Liver (tissue), 2 donors: Measurements from ENCODE around the gene ALG8.

Source experiments
- TF ChIP-seq, protein P1 (sequence below): fragments of 150-350 bp; IDR thresholded peaks from 2 replicates; pipeline ENCODE4 v1.5.1; 2017; ENCODE audit warnings: improper control_type of control experiment, low read depth, low read length; ENCODE audit not compliant: missing input control
- TF ChIP-seq, protein P2 (sequence below): IDR thresholded peaks from 2 replicates; pipeline ENCODE4 v1.6.1; 2016; ENCODE audit warnings: antibody characterized with exemption, mild to moderate bottlenecking
- donor health status: healthy.

DNA sequence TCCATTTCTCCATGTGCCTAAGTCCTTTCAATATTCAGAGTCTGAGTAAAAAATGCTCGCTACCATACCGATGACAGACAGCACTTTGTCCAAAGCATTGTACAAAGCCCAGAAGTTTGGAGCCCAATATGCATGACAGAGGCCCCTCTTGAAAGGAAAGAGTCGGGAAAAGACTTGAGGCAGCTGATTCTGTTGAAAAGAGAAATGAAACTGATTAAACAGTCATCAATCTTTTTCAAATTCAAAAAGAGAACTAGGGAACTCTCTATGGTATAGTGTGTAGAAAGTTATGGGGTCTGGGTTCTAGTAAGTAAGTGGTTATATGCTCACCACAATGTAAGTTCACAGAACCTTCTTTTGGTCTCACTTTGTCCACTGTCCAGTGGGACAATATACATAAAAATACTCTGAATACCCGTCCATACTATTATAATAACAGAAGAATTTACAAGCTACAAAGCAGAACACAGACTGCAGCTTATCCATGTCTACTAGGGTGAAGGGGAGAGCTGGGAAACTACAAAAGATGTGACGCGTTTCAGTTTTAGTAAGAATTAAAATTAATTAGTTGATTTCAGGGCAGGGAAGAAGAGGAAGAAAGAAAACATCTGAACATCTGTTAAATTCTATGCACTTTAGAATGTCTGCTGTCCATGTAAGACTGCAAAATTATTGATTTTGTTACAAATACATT lies 26.7 kb downstream of the ALG8 start:
- TF ChIP-seq, protein P1, sequence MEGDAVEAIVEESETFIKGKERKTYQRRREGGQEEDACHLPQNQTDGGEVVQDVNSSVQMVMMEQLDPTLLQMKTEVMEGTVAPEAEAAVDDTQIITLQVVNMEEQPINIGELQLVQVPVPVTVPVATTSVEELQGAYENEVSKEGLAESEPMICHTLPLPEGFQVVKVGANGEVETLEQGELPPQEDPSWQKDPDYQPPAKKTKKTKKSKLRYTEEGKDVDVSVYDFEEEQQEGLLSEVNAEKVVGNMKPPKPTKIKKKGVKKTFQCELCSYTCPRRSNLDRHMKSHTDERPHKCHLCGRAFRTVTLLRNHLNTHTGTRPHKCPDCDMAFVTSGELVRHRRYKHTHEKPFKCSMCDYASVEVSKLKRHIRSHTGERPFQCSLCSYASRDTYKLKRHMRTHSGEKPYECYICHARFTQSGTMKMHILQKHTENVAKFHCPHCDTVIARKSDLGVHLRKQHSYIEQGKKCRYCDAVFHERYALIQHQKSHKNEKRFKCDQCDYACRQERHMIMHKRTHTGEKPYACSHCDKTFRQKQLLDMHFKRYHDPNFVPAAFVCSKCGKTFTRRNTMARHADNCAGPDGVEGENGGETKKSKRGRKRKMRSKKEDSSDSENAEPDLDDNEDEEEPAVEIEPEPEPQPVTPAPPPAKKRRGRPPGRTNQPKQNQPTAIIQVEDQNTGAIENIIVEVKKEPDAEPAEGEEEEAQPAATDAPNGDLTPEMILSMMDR = no peak
- TF ChIP-seq, protein P2, sequence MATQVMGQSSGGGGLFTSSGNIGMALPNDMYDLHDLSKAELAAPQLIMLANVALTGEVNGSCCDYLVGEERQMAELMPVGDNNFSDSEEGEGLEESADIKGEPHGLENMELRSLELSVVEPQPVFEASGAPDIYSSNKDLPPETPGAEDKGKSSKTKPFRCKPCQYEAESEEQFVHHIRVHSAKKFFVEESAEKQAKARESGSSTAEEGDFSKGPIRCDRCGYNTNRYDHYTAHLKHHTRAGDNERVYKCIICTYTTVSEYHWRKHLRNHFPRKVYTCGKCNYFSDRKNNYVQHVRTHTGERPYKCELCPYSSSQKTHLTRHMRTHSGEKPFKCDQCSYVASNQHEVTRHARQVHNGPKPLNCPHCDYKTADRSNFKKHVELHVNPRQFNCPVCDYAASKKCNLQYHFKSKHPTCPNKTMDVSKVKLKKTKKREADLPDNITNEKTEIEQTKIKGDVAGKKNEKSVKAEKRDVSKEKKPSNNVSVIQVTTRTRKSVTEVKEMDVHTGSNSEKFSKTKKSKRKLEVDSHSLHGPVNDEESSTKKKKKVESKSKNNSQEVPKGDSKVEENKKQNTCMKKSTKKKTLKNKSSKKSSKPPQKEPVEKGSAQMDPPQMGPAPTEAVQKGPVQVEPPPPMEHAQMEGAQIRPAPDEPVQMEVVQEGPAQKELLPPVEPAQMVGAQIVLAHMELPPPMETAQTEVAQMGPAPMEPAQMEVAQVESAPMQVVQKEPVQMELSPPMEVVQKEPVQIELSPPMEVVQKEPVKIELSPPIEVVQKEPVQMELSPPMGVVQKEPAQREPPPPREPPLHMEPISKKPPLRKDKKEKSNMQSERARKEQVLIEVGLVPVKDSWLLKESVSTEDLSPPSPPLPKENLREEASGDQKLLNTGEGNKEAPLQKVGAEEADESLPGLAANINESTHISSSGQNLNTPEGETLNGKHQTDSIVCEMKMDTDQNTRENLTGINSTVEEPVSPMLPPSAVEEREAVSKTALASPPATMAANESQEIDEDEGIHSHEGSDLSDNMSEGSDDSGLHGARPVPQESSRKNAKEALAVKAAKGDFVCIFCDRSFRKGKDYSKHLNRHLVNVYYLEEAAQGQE = no peak
